GM19099 (cell line): ENCODE measurements around the gene KDM6B.

ENCODE experiments used
- POLR2A ChIP-seq: IDR thresholded peaks from 3 replicates; pipeline ENCODE4 v1.6.1; 2011; ENCODE audit warnings: low read depth; ENCODE audit not compliant: insufficient read length; ENCODE audit errors: extremely low read depth

KDM6B gene

GRCh38 chr17:7862692-7863437 lies 28.8 kb downstream of the KDM6B start:
- TF ChIP-seq POLR2A = no peak

- TF ChIP-seq POLR2A = no peak
Measured at GRCh38 chr17:7864995-7865650, 31.1 kb downstream of the KDM6B start.

GRCh38 chr17:7867881-7868329 lies 33.9 kb downstream of the KDM6B start:
- TF ChIP-seq POLR2A = no peak

GRCh38 chr17:7873051-7873450 lies 39.0 kb downstream of the KDM6B start:
- TF ChIP-seq POLR2A = no peak

- no peak for TF ChIP-seq POLR2A
Measured at GRCh38 chr17:7875804-7876370, 41.9 kb downstream of the KDM6B start.

- TF ChIP-seq POLR2A = no peak
Measured at GRCh38 chr17:7878234-7878633, 44.2 kb downstream of the KDM6B start.

GRCh38 chr17:7880076-7880868 lies 46.3 kb downstream of the KDM6B start:
- TF ChIP-seq POLR2A = peak; percentile 38

DNA sequence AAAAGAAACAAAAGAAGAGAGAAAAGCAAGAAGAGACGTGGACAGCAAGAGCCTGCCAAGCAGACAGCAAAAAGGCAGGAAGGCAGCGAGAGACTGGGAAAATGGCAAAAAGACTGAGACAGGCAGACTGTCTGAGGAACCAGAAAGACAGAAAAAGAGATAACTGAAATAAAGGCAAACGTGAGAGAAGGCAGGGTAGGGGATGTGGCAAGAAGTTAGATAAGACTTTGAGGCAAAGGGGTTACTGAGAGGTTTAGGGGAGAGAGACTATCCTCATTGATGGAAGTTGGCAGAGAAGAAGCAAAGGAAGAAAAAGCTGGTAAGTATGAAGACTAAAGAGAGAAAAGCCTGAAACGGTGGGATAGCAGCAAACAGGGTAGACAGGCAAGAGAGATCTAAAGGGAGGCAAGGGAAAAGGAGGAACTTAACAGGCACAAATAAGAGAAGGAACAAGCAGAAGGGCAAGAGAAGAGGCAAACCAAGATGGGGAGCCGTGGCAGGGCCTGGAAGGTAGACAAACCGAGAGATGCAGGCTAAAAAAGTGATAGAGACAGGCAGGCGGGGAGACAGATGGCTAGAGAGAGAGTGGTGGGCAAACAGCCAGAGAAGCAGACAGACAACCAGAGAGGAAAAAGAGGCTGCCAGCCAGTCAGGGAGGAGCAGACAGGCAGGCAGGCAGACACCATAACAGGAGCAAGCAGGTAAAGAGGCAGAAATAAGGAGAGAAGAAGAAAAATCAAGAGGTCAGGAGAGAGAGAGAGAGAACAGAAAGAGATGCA lies 47.4 kb downstream of the KDM6B start:
- TF ChIP-seq POLR2A = no peak

GRCh38 chr17:7882068-7882467 lies 48.1 kb downstream of the KDM6B start:
- TF ChIP-seq POLR2A = peak; percentile 17

DNA sequence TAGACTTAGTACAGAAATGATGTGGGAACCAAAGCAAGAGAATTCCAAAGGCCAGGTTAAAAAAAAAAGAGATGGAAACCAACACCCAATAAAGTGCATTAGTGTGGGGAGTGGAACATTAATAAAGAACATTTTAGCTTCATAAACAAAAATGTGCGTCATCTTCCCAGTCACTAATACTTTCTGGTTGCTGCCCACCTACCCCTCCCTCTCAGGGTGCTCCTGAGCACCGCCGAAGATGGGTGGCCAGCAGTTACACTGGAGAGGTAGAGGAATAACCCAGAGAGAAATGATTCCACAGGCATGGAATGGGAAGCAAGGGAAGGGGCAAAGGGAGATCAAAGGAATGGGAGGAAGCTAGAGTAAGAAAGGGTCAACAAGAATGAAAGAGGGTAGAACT lies 48.6 kb downstream of the KDM6B start:
- TF ChIP-seq POLR2A = no peak
